ENCODE data around the gene RSAD1.

DNA sequence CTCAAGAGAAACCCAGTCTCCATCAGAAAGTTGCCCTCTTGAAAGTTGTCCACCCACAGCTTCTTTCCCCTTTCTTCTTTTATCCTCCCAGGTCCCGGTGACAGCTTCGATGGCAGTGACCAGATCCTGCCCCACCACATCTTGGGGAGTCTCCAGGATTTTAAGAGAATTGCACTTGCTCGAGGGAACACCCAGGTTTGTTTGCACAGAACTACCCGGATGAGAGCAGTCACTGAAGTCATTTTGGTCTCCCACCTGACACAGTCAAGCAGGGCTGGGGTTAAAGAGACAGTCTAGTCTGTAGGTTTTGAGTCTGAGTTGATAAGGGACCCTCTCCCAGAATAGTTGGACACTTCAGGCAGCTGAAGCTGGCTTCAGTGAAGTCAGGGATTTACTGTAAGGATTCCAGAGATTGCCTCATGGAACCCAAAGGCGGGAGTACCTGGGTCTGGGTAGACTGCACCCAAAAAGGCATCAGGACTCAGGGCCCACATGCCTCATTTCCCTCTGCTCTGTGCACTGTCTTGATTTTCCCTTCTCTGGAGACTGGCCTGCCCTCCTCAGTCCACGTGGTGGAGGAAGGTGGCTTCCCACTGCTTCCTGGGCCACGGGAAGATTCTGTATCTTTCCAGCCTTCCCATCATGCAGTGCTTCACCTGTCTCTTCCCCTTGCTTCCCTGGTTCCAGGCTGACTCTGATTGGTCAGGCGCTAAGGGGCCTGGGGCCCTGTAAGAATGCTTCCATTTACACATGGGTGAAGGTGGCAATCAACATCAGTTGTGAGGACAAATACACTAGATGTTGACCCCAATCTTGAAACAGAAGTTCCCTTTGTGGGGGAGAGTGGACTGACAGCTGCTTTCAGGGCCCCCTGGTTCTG, 39.1 kb downstream of the RSAD1 start:
- TF ChIP-seq, protein P1, sequence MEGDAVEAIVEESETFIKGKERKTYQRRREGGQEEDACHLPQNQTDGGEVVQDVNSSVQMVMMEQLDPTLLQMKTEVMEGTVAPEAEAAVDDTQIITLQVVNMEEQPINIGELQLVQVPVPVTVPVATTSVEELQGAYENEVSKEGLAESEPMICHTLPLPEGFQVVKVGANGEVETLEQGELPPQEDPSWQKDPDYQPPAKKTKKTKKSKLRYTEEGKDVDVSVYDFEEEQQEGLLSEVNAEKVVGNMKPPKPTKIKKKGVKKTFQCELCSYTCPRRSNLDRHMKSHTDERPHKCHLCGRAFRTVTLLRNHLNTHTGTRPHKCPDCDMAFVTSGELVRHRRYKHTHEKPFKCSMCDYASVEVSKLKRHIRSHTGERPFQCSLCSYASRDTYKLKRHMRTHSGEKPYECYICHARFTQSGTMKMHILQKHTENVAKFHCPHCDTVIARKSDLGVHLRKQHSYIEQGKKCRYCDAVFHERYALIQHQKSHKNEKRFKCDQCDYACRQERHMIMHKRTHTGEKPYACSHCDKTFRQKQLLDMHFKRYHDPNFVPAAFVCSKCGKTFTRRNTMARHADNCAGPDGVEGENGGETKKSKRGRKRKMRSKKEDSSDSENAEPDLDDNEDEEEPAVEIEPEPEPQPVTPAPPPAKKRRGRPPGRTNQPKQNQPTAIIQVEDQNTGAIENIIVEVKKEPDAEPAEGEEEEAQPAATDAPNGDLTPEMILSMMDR (IDR thresholded peaks at IDR 0.05) = no peak
- no peak for TF ChIP-seq POLR2A (IDR thresholded peaks at IDR 0.05)

All from body of pancreas (tissue), 4 donors.